Endothelial cell of umbilical vein (primary cell): ENCODE data around the gene MED7.

ENCODE experiments used
- CTCF ChIP-seq, 2 donors: IDR thresholded peaks; 1 replicate in 1 of 2; 2 replicates in 1 of 2; pipeline ENCODE4 v1.5.1; 2011; ENCODE audit warnings: low read length in 2 of 2, mild to moderate bottlenecking in 2 of 2, moderate library complexity in 2 of 2, control low read depth in 1 of 2, inconsistent platforms in 1 of 2, low read depth in 1 of 2; ENCODE audit not compliant: insufficient read depth in 1 of 2; ENCODE audit errors: extremely low read depth in 1 of 2
- EZH2 ChIP-seq: IDR thresholded peaks from 2 replicates; pipeline ENCODE4 v1.6.1; 2012; ENCODE audit warnings: borderline replicate concordance, low read depth, mild to moderate bottlenecking, moderate library complexity, low read length, inconsistent platforms; ENCODE audit not compliant: severe bottlenecking
- FOS ChIP-seq: IDR thresholded peaks from 2 replicates; pipeline ENCODE4 v1.6.1; 2011; ENCODE audit warnings: mild to moderate bottlenecking, low read length, moderate library complexity, borderline replicate concordance; ENCODE audit not compliant: insufficient read depth
- GATA2 ChIP-seq: IDR thresholded peaks from 2 replicates; pipeline ENCODE4 v1.7.0; 2011; ENCODE audit warnings: low read depth, mild to moderate bottlenecking, moderate library complexity, mixed read lengths, low read length; ENCODE audit not compliant: insufficient read length, insufficient read depth
- JUN ChIP-seq: IDR thresholded peaks from 2 replicates; pipeline ENCODE4 v1.6.1; 2011; ENCODE audit warnings: borderline replicate concordance, low read depth; ENCODE audit not compliant: insufficient read length, insufficient read depth
- MAX ChIP-seq: IDR thresholded peaks from 2 replicates; pipeline ENCODE4 v1.6.1; 2011; ENCODE audit not compliant: insufficient read depth, insufficient read length
- MYC ChIP-seq: IDR thresholded peaks from one replicate; pipeline ENCODE4 v1.6.1; 2011; ENCODE audit warnings: mild to moderate bottlenecking, low read depth, low read length
- POLR2A ChIP-seq: IDR thresholded peaks from 2 replicates; pipeline ENCODE4 v1.6.1; 2012; ENCODE audit warnings: low read depth, mild to moderate bottlenecking, control low read depth, low read length
- POLR2AphosphoS5 ChIP-seq: IDR thresholded peaks from 2 replicates; pipeline ENCODE4 v1.6.1; 2012; ENCODE audit warnings: low read depth, mild to moderate bottlenecking, control low read depth, low read length, moderate library complexity; ENCODE audit not compliant: insufficient read depth

- TF ChIP-seq EZH2 (no peak), CTCF (IDR thresholded peaks at IDR 0.05; ENCODE audit: extremely low read depth in 1 of 2, insufficient read depth in 1 of 2, low read depth in 1 of 2, low read length in 2 of 2) (no peak), POLR2A (no peak), POLR2AphosphoS5 (no peak), JUN (no peak), MYC (no peak), MAX (no peak), FOS (no peak), GATA2 (no peak)
Measured at GRCh38 chr5:157157293-157157891, 14.7 kb upstream of the MED7 start.
